ENCODE data around the gene TMEM132C. TPM values are rescaled to one million over a fixed set of nuclear protein-coding genes. Genes with fewer than 3 reads are reported as not detected.

Gene TMEM132C
- total and polyA plus RNA-seq, 2 of the 8 experiments (the other 6 are each of a cell fraction or from before 2014, with no cell fraction given): 0.23 to 0.76 TPM

- no peak overlapping the region for H4K5ac ChIP-seq (ENCODE audit: insufficient read length, low read depth, low read length)
- FAIRE-seq (no peak), DNase-seq (ENCODE audit: low read depth in 1 of 2, low spot score in 2 of 2) (no peak)
- H4K91ac ChIP-seq (replicated peaks; ENCODE audit: insufficient read length, low read length): no peak overlapping the region
- no peaks in the 10 kb centered on the region for H3K79me1 ChIP-seq (ENCODE audit: low read depth, low read length)
- WGBS, 2 experiments (ENCODE audit: extremely low coverage in 1 of 2, insufficient coverage in 1 of 2, insufficient read length in 1 of 2, insufficient replicate concordance in 2 of 2, low coverage in 1 of 2, low lambda C conversion rate in 2 of 2, missing lambda C conversion rate in 1 of 2): 71% methylated on average over 1 of the region's 1 CpG; no CpG with 5 or more reads in 1 of the 2 experiments
- H2BK15ac ChIP-seq (ENCODE audit: low read length): no peak overlapping the region
- H3K23ac ChIP-seq (ENCODE audit: insufficient read length): no peak overlapping the region
- H3K23me2 ChIP-seq (ENCODE audit: low read depth, low read length): no peaks in the 10 kb centered on the region; the same call in 1 of the 2 replicates
- H3K56ac ChIP-seq (replicated peaks; ENCODE audit: insufficient read length, low read depth, low read length): no peak overlapping the region
- no peak overlapping the region for H3K27ac ChIP-seq (ENCODE audit: low read depth, low read length)
- no peak overlapping the region for H3K18ac ChIP-seq (ENCODE audit: extremely low read depth, low read length)
- H2AFZ ChIP-seq (ENCODE audit: low read length): no peak overlapping the region
- no peak overlapping the region for H4K8ac ChIP-seq (ENCODE audit: extremely low read depth, insufficient read depth, low read length)
- H2BK5ac ChIP-seq (ENCODE audit: low read depth, low read length): no peak overlapping the region
- no peaks in the 10 kb centered on the region; a peak in 2 of 7 replicates for H3K27me3 ChIP-seq (replicated peaks in 1 of 4; ENCODE audit: control insufficient read depth in 3 of 4, extremely low read depth in 1 of 4, insufficient read depth in 3 of 4, low read length in 3 of 4)
- H2BK12ac ChIP-seq (ENCODE audit: low read depth, low read length): no peak overlapping the region
- peaks cover 0 to 8% of the 10 kb centered on the region in 2 experiments; a peak in 1 of 4 replicates for H3K9me3 ChIP-seq (ENCODE audit: insufficient read depth in 2 of 2, low read depth in 1 of 2, low read length in 1 of 2)
- no peak overlapping the region for H3K4me2 ChIP-seq (ENCODE audit: insufficient read depth in 1 of 2, low read depth in 2 of 2, low read length in 2 of 2)
- H2AK5ac ChIP-seq (ENCODE audit: low read depth, low read length): no peak overlapping the region
- no peaks in the 10 kb centered on the region for H3K79me2 ChIP-seq (ENCODE audit: control insufficient read depth in 1 of 2, insufficient read depth in 2 of 2, low read length in 2 of 2)
- no peaks in the 10 kb centered on the region for H3K36me3 ChIP-seq (ENCODE audit: control insufficient read depth in 2 of 4, insufficient read depth in 4 of 4, low read length in 3 of 4)
- H4K20me1 ChIP-seq (replicated peaks in 1 of 2; ENCODE audit: control insufficient read depth in 1 of 2, insufficient read depth in 2 of 2, low read length in 2 of 2): no peaks in the 10 kb centered on the region
- H3K9ac ChIP-seq (replicated peaks in 1 of 4; ENCODE audit: extremely low read depth in 1 of 4, low read depth in 3 of 4, low read length in 3 of 4): no peak overlapping the region
- H3K4me3 ChIP-seq (ENCODE audit: extremely low read depth in 1 of 4, insufficient read depth in 2 of 4, low read depth in 3 of 4, low read length in 4 of 4): no peak overlapping the region
- no peak overlapping the region for H3K4ac ChIP-seq (replicated peaks; ENCODE audit: insufficient read length, low read depth, low read length)
- H2BK120ac ChIP-seq (replicated peaks; ENCODE audit: low read depth, low read length): no peak overlapping the region
- H3K4me1 ChIP-seq (replicated peaks in 1 of 4; ENCODE audit: control insufficient read depth in 3 of 4, insufficient read depth in 4 of 4, low read length in 3 of 4): peaks cover 0 to 8% (median 3%) of the 10 kb centered on the region in 4 experiments; a peak in 4 of 7 replicates
- H2BK20ac ChIP-seq (ENCODE audit: low read length): no peak overlapping the region
- TF ChIP-seq HDAC2 (IDR thresholded peaks at IDR 0.05; ENCODE audit: borderline replicate concordance in 1 of 2, low read depth in 2 of 2, low read length in 2 of 2) (no peak), SP1 (IDR thresholded peaks at IDR 0.05; ENCODE audit: low read depth, low read length) (no peak), RFX5 (IDR thresholded peaks at IDR 0.05; ENCODE audit: borderline replicate concordance, low read depth, low read length) (no peak), RBBP5 (IDR thresholded peaks at IDR 0.05; ENCODE audit: borderline replicate concordance, low read depth, low read length) (no peak), NANOG (IDR thresholded peaks at IDR 0.05; ENCODE audit: insufficient read depth, low read depth, low read length, poor library complexity, severe bottlenecking) (no peak), SP2 (IDR thresholded peaks at IDR 0.05; ENCODE audit: low read length) (no peak), SUZ12 (IDR thresholded peaks at IDR 0.05; ENCODE audit: low read length) (no peak), JUN (IDR thresholded peaks at IDR 0.05; ENCODE audit: low read depth, low read length) (no peak), TCF12 (IDR thresholded peaks at IDR 0.05; ENCODE audit: low read depth, low read length) (no peak), SIRT6 (IDR thresholded peaks at IDR 0.05; ENCODE audit: low read length) (no peak), KDM4A (IDR thresholded peaks at IDR 0.05; ENCODE audit: low read depth, low read length, severe bottlenecking) (no peak), EP300 (IDR thresholded peaks at IDR 0.05; ENCODE audit: borderline replicate concordance in 1 of 2, low read depth in 2 of 2, low read length in 2 of 2) (no peak), TEAD4 (IDR thresholded peaks at IDR 0.05; ENCODE audit: low read depth, low read length) (no peak)
- POLR2A ChIA-PET (ENCODE audit: partially characterized antibody): no interaction called here
- H3K14ac ChIP-seq (ENCODE audit: insufficient read length): no peak overlapping the region
- CTCF ChIA-PET (ENCODE audit: partially characterized antibody): no interaction called here
These were observed 20.0 kb downstream of the TMEM132C start for GRCh38 chr12:128286970-128287369.
